Transverse colon (tissue), 4 donors: ENCODE measurements around the gene HCAR2.
"Not testable (repeated sequence)": the region's sequence is repeated elsewhere in the genome, so short reads cannot be mapped to it uniquely, and the experiment has no call there.

ENCODE experiments used
- CTCF ChIP-seq, 5 experiments: fragments of 200-600 bp in 3 of 5; fragments of 450-650 bp in 2 of 5; sonication (generic) in 3 of 5; IDR thresholded peaks; 1 replicate in 2 of 5; 2 replicates in 3 of 5; pipeline ENCODE4 v1.5.1; 2016 to 2017; ENCODE audit warnings: antibody characterized with exemption in 5 of 5, inconsistent platforms in 3 of 5, mild to moderate bottlenecking in 2 of 5, moderate library complexity in 1 of 5
- EP300 ChIP-seq: sonication (generic); formaldehyde crosslinking; IDR thresholded peaks from one replicate; pipeline ENCODE4 v1.6.1; 2017; ENCODE audit warnings: antibody characterized with exemption, low read depth
- POLR2AphosphoS5 ChIP-seq, 3 donors: sonication (generic); formaldehyde crosslinking; IDR thresholded peaks; one replicate each; pipeline ENCODE4 v1.6.1; 2016; ENCODE audit warnings: antibody characterized with exemption in 3 of 3

DNA sequence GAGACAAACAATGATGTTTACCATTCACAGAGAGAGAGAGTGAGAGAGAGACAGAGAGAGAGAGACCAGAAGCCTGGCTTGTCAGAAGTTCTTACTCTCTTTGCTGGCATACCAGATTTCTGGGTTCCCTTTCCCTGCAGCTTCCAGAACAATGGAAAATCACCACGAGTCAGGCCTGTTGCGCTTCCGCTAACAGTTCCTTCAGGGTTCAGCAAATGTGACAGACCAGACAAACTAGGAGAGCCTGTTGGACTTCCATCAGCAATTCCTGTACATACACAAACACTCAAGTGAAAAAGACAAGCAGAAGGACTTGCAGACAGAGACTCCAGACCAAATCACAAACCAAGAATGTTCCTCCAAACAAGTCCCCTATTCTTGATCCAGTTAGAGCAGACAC is 6.1 kb upstream of the HCAR2 start:
- TF ChIP-seq CTCF (IDR thresholded peaks at IDR 0.05); EP300; POLR2AphosphoS5 (IDR thresholded peaks at IDR 0.05): not testable (repeated sequence)
